Coronary artery (tissue), 2 donors: ENCODE measurements around the gene PLXNB3.
"Not testable (repeated sequence)": the region's sequence is repeated elsewhere in the genome, so short reads cannot be mapped to it uniquely, and the experiment has no call there.

Experiments
- DNase-seq: peaks from one replicate; pipeline ENCODE4 v3.0.0-alpha.2; 2017; ENCODE audit warnings: low spot score
- H3K27ac ChIP-seq, 2 donors: fragments of 200-600 bp; sonication (generic); one replicate each; pipeline ENCODE4 v1.5.1; 2016 to 2019
- H3K4me3 ChIP-seq: fragments of 200-600 bp; sonication (generic); 2 replicates; pipeline ENCODE4 v1.5.1; 2016; ENCODE audit warnings: mild to moderate bottlenecking, moderate library complexity
- TF ChIP-seq, protein P1 (sequence below): fragments of 200-600 bp; sonication (generic); IDR thresholded peaks from one replicate; pipeline ENCODE4 v1.5.1; 2019; ENCODE audit warnings: antibody characterized with exemption

The PLXNB3 gene

DNA sequence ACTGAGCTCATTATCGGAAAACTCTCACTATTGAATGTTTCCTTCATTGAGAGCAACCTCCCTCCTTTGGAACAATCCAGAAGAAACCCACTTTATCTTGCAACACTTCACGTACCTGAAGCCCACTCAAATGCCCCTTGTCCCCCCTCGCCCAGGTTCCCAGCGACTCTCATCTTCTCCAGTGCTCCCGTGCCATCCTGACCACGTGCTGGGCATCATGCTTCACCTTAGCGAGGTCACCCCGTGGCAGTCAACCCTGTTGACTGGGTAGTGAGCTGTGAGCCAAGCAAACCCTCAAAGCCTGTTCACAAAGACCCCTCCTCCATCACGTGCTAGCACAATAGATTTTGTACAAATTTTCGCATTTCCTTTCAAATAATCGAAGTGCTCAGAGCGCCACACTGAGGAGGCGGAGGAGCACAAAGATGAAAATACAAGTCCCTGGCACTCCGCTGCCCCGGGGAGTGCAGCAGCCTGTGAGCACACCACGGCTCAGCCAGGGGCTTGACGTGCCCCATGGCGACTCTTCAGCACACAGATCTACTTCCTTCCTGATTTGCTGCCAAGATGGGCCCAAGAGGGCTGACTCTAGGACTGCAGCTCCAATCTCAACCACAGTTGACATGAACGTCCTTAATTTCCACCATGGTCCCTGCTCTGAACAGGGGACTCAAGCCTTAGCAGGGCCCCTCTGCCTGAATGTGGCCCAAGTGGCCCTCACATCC lies 50.7 kb downstream of the PLXNB3 start:
- no peak for DNase-seq
- TF ChIP-seq, protein P1, sequence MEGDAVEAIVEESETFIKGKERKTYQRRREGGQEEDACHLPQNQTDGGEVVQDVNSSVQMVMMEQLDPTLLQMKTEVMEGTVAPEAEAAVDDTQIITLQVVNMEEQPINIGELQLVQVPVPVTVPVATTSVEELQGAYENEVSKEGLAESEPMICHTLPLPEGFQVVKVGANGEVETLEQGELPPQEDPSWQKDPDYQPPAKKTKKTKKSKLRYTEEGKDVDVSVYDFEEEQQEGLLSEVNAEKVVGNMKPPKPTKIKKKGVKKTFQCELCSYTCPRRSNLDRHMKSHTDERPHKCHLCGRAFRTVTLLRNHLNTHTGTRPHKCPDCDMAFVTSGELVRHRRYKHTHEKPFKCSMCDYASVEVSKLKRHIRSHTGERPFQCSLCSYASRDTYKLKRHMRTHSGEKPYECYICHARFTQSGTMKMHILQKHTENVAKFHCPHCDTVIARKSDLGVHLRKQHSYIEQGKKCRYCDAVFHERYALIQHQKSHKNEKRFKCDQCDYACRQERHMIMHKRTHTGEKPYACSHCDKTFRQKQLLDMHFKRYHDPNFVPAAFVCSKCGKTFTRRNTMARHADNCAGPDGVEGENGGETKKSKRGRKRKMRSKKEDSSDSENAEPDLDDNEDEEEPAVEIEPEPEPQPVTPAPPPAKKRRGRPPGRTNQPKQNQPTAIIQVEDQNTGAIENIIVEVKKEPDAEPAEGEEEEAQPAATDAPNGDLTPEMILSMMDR: no peak
- Histone ChIP-seq H3K27ac (no peak overlapping the region), H3K4me3 (no peak overlapping the region)

DNA sequence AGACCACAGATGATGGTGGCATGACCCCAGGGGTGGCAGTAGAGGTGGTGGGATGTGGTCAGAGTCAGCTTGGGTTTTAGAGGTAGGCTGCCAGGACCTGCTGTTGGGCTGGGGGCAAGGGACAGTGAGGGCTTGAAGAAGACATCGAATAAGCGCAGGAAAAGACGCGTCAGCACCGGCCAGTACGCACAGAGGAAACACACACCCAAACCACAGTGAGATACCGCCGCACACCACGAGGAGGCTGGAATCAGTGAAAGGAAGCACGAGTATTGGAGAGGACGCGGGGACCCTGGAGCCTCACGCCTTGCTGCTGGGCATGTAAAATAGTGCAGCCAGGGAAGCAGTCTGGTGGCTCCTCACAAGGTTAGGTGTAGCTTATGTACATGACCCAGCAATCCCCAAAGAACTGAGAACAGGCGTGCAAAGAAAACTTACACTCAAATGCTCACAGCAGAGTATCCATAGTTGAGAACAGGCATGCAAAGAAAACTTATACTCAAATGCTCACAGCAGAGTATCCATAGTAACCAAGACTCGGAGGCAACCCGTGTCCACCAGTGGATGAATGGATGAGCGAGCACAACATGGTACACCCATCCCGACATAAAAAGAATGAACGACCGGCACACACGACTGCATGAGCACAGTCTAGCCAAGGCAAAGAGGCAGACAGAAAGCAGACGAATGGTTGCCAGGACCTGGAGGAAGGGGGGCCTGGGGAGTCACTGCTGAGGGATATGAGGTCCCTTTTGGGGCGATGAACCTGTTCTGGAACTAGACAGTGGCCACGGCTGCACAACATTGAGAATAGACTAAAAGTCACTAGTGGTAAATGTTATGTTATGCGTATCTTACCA lies 53.0 kb downstream of the PLXNB3 start:
- no peak for DNase-seq
- no peak overlapping the region for H3K4me3 ChIP-seq
- H3K27ac ChIP-seq: no peak overlapping the region
- TF ChIP-seq, protein P1: no peak

DNA sequence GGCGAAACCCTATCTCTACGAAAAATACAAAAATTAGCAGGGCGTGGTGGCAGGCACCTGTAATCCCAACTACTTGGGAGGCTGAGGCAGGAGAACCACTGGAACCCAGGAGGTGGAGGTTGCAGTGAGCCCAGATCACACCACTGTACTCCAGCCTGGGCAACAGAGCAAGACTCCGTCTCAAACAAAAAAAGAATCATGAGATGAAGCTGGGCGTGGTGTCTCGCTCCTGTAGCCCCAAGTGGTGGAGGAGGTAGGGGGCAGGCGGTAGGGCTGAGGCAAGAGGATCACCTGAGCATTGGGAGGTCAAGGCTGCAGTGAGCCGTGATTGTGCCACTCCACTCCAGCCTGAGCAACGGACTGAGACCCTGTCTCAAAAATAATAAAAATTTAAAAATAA lies 54.0 kb downstream of the PLXNB3 start:
- not testable (repeated sequence) for DNase-seq, H3K27ac ChIP-seq, H3K4me3 ChIP-seq

DNA sequence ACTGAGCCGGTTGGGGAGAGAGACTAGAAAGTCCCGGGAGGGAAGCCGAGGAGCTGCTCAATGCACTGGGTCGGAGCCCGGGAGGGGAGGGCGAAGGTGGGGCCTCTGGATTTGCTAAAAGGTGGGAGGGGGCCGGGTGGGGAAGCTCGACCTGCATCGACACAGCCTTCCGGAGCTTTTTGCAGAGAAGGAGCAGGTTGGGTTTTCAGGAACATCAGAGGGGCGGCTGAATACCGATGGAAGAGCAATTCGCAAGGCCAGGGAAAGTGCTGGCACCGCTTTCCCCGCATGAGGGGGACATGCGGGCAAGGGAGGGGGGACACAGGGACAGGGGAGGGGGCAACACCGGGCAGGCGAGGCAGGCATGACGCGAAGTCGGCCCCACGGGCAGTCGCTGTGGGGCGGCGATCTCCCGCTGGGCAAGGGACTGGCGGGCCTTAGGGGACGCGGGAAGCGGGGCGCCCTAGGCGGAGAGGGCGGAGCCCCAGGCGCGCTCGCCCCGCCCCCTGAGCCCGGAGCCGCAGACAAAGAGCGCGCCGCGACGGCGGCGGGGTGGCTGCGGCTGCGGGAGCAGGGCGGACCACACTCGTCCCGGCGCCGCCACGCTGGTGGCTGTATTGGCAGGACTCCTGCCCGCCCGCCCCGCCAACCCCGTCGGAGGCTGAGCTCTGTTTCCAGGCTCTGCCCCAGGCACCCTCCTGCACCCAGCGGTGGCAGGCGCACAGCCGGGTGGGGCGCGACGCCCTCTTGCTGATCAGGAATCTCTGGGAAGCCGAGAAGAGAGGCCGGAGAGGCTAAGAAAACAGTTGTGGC lies 54.7 kb downstream of the PLXNB3 start:
- TF ChIP-seq, protein P1: no peak
- Histone ChIP-seq H3K4me3 (peak overlapping the region; percentile 68), H3K27ac (no peak overlapping the region)
- DNase-seq: peak; percentile 70

DNA sequence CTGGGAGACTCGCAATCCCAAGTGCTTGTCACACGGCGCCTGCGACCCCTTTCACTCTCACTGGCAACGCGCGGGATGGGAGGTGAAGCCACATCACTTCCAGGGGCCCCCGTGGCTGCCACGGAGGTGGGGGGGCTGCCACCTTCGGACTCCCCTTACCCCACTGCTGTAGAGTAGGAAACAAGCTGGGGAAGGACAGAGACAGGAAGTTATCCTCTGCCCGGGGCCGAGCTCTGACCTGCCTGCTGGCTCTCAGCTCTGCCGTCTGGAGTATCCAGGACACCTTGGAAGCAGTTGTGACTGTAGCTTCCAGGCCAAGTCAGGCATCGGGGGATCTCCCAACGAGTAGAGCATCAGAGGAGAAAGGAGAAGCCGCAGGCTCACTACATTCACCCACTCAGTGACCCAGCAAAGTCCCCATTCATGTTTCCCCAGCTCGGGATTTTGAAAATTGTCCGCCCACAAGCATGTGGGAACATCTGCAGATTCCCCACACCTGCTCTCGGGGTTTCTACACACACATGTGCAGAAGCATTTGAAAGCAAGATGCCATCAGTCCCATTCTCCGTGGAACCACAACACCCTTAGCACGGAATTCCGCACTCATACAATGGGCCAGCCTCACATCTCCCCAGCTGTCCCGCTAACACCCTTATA lies 55.5 kb downstream of the PLXNB3 start:
- no peak for DNase-seq
- H3K27ac ChIP-seq: no peak overlapping the region
- TF ChIP-seq, protein P1: no peak
- H3K4me3 ChIP-seq: peak overlapping the region; percentile 68

DNA sequence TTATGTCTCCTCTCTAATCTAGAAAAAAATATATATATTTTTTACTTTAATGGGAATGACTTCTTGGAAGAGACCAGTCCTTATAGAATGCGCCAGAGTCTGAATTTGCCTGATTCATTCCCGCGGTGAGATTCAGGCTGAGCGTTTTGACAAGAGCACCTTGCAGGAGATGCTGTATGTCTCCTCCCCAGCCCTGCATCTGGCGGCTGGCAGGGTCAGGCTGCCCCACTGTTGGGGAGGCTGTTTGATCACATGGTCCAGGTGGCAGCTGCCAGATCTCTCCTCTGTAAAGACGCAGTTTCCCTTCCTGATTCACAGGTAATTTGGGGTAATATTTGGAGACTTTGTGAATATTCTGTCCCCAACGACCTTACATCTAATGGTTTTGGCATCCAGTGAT lies 56.6 kb downstream of the PLXNB3 start:
- TF ChIP-seq, protein P1: no peak
- Histone ChIP-seq H3K4me3 (no peak overlapping the region), H3K27ac (no peak overlapping the region)
- DNase-seq: no peak

DNA sequence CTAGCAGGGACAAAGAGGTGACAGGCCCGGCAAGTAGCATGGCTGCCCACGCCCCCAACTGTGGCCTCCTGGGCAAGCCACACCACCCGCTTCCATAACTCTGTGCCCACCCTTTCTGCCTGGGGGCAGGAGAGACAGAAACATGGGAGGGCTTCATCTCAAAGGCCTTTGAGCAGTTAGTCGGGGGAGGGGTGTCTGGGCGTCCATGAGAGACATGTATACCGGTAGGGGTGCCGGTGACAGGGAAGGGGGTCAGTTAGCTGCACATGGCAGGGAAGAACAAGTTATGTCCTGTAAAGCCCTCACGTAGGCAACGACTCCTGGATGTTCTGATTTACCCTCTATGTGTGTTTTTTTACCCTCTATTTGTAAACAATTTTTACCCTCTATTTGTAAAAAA lies 57.0 kb downstream of the PLXNB3 start:
- Histone ChIP-seq H3K4me3 (no peak overlapping the region), H3K27ac (no peak overlapping the region)
- TF ChIP-seq, protein P1: no peak
- no peak for DNase-seq
